ENCODE data around the gene LRFN3.
"Not testable (repeated sequence)": the region's sequence is repeated elsewhere in the genome, so short reads cannot be mapped to it uniquely, and the experiment has no call there.

LRFN3 gene

GRCh38 chr19:35939307-35940077 is 3.3 kb downstream of the LRFN3 start:
- DNase-seq, result no peak

DNA sequence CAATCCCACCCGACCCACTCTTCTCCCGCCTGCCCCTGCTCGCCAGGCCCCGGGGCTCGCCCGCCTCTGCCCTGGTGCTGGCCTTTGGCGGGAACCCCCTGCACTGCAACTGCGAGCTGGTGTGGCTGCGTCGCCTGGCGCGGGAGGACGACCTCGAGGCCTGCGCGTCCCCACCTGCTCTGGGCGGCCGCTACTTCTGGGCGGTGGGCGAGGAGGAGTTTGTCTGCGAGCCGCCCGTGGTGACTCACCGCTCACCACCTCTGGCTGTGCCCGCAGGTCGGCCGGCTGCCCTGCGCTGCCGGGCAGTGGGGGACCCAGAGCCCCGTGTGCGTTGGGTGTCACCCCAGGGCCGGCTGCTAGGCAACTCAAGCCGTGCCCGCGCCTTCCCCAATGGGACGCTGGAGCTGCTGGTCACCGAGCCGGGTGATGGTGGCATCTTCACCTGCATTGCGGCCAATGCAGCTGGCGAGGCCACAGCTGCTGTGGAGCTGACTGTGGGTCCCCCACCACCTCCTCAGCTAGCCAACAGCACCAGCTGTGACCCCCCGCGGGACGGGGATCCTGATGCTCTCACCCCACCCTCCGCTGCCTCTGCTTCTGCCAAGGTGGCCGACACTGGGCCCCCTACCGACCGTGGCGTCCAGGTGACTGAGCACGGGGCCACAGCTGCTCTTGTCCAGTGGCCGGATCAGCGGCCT is 4.1 kb downstream of the LRFN3 start:
- no peak for DNase-seq

DNA sequence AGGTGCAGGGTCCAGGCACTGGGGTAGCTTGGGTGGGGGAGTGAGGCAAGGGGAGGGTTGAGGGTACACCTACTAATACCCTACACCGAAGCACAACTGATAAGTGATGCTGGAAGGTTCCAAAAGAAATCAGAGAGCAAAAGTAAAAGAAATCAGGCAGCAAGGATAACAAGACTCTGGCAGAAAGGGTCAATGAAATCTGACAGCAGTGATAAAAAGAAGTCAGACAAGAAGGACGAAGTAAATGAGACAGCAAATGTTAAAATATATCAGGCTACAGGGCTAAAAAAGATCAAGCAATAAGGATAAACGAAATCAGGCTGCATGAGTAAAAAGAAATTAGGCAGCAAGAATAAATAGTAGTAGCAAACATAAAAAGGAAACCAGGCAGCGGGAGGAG is 4.7 kb downstream of the LRFN3 start:
- no peak for DNase-seq

- no peak for DNase-seq
Observed at GRCh38 chr19:35942235-35942634, 6.1 kb downstream of the LRFN3 start.

- no peak for DNase-seq
Observed at GRCh38 chr19:35943321-35944301, 7.4 kb downstream of the LRFN3 start.

- no peak for DNase-seq
Observed at GRCh38 chr19:35944556-35944955, 8.4 kb downstream of the LRFN3 start.

GRCh38 chr19:35945121-35945790 is 9.1 kb downstream of the LRFN3 start:
- no peak for DNase-seq

GRCh38 chr19:35946203-35946602 is 10.0 kb downstream of the LRFN3 start:
- no peak for DNase-seq

- no peak for DNase-seq
Observed at GRCh38 chr19:35949131-35949530, 13.0 kb downstream of the LRFN3 start.

DNA sequence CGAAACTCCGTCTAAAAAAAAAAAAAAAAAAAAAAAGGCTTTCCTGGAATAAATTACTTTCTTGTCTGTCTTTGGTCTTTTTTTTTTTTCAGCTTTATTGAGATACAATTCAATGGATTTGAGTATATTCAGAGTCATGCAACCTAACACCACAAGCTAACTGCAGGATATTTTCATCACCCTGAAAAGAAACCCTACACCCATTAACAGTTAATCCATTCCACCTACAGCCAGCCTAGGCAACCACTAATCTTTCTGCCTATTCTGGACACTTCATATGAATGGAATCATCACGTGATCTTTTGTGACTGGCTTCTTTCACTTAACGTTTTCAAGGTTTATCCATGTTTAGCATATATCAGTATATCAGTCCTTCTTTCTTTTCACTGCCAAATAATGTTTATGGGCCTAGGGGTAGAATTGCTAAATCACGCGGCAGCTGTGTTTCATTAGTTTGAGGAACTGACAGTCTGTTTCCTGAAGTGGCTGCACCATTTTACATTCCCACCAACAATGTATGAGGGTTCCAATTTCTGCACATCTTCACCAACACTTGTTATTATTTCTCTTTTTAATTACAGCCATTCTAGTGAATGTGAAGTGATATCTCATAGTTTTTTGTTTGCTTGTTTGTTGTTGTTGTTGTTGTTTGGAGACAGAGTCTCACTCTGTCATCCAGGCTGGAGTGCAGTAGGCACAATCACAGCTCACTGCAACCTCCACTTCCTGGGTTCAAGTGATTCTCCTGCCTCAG is 19.9 kb downstream of the LRFN3 start:
- DNase-seq, result no peak

DNA sequence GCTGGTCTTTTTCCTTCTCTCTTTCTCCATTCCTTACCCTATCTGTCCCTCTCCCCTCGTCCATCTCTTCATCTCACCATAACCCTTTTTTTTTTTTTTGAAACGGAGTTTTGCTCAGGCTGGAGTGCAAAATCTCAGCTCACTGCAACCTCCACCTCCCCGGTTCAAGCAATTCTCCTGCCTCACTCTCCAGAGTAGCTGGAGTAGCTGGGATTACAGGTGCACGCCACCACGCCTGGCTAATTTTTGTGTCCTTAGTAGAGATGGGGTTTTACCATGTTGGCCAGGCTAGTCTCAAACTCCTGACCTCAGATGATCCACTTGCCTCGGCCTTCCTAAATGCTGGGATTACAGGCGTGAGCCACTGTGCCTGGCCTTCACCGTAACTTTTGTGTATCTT is 21.2 kb downstream of the LRFN3 start:
- DNase-seq, result not testable (repeated sequence)

DNA sequence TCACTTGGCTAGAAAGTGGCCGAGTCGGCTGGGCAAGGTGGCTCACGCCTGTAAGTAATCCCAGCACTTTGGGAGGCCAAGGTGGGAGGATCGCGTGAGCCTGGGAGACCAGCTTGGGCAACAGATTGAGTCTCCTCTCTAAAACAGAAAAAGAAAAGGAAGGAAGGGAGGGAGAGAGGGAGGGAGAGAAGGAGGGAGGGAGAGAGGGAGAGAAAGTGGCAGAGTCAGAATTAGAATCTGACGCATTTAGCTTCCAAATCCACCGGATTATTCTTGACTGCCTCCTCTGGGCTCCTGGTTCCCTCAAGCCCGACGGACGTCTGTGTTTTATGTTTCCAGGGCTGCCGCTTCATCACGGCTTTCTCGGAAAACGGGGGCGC is 22.5 kb downstream of the LRFN3 start:
- no peak for DNase-seq

GRCh38 chr19:35959040-35959967 is 23.1 kb downstream of the LRFN3 start:
- DNase-seq, result no peak

- DNase-seq, result no peak
Observed at GRCh38 chr19:35959968-35960320, 23.8 kb downstream of the LRFN3 start.

- DNase-seq, result no peak
Observed at GRCh38 chr19:35960432-35960972, 24.3 kb downstream of the LRFN3 start.

GRCh38 chr19:35963514-35963913 is 27.3 kb downstream of the LRFN3 start:
- DNase-seq, result peak; percentile 81

GRCh38 chr19:35966771-35967170 is 30.6 kb downstream of the LRFN3 start:
- DNase-seq, result no peak

DNA sequence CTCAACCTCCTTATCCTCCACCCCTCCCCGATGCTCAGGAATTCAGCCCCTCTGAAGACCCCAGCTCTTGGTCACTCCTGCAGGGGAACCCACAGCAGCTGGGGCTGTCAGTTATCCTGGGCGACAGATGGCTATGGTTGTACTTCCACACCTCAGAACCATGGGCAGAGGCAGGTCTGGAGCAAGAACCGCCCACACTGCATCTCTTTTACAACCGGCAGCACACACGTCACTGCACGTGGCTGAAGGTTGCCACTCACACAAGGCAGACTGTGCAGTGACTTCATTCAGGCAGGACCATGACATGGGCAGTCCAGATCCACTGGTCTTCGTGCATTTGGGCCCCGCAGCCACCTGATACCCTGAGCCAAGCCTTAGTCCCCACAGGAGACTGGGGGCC is 37.3 kb downstream of the LRFN3 start:
- no peak for DNase-seq

GRCh38 chr19:35975608-35976214 is 39.5 kb downstream of the LRFN3 start:
- DNase-seq, result peak; percentile 52
